ENCODE results near the gene TUT4.

The TUT4 gene

DNA sequence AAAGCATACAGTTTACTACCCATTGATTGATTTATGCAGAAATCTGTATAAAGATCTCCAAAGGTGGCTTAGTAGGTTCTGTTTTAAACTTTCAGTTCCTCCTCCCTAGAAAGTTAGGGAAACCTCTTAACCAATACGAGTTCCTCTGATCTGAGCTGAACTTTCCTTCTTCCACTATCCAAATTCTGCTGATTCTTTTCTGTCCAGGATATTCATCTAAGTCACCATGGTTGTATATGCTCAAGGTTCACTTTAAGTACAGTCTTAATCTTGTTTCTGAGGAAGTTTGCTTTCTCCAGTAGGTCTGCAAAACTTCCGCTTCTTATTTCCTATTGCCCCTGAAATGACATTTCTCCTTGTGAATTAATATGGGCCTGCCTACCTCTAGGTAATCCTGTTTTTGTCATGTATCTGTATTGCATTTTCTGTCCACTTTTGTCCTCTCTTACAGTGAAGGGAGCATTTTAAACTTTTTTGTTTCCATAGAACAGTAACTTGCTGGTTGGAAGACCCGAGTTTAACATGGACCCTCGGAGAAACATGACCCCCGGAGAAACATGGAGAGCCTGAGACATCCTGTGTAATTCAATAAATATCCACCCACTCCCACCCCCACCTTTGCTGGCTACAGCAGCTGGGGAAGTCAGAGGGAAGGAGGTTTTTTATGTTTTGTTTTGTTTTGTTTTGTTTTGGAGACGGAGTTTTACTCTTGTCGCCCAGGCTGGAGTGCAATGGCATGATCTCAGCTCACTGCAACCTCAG is 16.7 kb upstream of the TUT4 start:
- no peak for DNase-seq

GRCh38 chr1:52567943-52568342 is 15.1 kb upstream of the TUT4 start:
- no peak for DNase-seq

DNA sequence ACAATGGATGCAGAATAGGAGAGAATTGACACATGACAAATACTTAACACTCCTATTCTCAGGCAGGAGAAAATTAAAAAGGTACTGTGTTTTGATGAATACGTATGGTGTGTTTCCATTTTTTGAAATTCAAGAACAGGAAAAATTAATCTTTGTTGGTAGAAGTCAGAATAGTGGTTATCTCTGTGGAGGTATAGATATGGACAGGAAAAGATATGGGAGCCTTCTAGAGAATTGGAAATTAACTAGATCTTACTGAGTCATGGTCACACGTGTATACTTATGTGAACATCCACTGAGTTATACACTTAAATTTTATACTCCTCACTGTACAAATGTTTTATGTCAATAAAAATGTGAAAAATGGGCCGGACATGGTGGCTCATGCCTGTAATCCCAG is 9.9 kb upstream of the TUT4 start:
- DNase-seq = no peak

DNA sequence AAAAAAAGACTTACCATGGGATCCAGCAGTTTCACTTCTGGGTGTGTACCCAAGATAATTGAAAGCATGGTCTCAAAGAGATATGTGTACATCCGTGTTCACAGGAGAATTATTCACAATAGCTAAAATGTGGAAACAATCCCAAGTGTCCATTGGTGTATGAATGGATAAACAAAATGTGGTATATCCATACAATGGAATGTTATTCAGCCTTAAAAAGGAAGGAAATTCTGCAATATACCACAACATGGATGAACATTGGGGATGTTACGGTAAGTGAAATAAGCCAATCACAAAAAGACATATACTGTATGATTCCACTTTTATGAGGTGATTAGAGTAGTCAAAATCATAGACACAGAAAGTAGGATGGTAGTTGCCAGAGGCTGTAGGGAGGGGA is 7.0 kb upstream of the TUT4 start:
- no peak for DNase-seq

GRCh38 chr1:52558941-52559340 is 6.0 kb upstream of the TUT4 start:
- no peak for DNase-seq

DNA sequence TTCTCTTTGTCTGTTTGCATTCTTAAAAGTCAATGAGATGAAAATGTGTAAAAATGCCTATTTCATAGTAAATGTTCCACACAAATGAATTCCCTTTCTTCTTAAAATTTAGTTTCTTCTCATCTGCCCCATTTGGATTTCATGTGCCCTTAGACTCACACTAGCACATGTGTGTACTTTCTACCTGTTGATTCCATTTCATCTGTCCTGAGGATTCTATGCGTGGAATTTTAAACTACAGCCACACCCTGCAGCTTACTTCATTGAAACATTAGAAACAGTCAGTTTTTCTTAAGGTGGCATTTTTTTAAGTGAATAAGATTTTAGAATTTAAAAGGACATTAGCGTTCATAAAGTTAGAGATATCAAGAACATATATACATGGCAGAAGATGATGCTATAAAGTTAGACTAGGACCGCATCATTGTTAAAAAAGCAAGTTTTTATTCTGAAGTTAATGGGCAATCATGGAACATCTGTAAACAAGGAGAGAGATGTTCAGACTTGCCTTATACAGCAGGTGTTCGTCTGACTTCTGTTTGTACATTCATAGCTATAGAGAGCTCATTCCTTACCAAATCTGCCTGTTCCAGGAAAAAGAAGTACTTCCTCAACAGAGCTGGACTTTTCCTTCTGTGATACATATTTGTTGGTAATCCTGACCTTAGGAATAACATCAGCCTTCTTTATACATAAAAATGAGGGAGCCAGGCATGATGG is 3.9 kb upstream of the TUT4 start:
- no peak for DNase-seq

- no peak for DNase-seq
Measured at GRCh38 chr1:52554756-52555155, 1.9 kb upstream of the TUT4 start.

DNA sequence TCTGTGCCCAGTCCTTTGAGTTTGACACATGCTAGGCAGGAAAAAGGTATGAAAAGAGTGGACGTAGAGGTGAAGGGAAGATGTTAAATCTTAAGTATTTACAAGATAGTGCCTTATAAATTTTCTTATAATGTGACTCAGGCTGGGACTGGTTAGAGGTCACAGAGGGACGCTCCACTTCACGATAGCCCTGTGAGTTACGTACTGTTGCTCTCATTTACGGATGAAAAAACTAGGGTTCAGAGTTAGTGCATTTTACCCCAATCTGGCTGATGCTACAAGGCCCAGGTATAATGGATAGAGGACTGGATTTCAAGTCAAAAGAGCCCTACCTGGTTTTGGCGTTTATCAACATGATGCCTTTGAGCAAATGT is 1.4 kb upstream of the TUT4 start:
- DNase-seq = no peak

DNA sequence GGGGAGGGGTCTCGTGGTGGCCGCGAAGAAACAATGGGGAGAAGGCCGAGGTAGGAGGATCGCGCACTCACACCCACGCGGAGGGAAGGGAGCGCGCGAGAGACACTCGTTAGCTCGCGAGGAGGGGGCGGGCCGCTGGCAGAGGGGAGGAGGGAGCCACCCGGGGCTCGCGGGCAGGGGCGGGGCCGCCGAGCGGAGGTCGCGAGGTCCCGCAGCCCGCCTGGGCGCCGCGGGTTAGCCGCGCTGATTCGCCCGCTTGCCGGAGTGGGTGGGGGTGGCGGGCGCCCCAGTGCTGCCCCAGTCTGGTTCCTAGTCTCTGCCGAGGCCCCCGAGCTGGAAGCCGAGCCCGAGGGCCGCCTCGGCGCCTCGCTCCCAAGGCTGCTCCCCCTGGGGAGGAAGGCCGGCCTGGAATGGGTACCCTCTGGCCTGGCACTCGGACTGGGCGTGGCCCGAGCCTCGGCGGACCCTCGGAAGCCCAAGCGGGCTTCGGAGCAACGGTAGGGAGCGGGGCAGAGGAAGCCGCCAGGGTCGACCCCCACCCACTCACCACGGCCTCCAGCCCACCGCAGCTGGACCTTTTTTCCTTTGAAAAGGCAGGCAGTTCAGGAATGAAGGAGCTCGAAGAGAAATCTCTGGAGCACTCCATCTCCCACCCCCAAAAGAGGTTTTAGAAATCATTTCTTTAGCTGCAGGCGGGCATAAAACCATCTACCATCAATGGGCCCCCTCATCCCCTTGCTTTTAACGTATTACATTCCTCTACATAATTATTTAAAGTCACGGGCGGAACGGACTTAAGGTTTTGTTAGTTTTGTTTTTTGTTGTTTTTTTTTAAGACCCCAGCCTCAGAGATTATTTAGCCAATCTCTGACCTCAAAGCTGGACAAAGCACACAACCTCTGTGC is 722 bp upstream of the TUT4 start:
- DNase-seq = peak; percentile 90

DNA sequence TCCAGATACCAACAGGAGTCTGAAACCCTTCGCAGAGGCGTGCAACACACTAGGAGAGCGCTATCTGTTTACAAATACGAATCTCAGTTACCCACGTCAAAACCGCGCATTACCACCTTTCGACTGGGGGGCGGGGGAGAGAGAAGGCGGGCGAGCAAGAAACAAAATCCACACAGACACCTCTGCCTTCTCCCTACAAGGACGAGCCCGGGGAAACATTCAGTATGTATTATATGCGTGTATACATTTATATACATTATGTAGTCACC is 722 bp downstream of the TUT4 start:
- peak; percentile 72 for DNase-seq

DNA sequence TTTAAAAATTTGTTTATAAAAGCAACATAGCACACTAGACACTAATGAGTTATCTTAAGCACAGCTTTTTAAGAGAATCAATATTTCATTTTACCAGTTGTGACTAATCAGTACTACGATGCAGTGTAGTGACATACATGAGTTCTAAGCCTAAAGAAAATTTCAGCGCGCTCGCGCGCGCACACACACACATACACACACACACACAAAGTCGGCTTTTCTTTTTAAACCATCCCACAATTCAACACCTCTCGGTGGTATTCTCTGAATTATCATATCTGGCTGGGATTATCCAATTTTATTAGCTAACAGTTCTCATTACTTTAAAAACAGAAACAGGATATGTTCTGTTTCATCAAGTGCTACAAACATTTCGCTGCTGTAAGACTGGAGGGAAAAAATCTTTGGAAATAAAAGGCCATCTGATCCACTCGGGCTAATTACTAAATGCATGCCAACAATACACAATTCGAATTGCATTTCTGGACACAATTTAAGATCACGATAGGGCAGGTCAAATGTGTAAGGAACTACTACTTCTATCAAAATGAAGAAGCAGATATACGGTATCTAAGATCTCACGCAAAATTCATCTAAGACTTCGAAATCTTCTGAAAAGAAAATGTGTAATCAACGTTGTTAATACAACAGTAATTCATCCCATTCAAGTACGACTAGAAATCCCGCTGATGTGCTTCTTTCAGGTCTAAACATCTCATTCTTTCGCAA is 1.2 kb downstream of the TUT4 start:
- DNase-seq = peak; percentile 57

DNA sequence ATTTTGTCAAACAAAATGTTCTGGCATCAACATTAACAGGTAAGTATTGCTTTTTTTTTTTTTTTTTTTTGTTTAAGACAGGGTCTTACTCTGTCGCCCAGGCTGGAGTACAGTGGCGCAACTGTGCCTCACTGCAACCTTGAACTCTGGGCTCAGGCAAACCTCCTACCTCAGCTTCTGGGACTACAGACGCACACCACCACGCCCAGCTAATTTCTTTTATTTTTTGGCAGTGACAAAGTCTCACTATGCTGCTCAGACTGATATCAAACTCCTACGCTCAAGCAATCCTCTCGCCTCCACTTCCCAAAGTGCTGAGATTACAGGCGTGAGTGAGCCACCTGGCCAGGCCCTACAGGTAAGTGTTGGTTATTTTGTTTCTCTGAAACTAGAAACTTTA is 2.4 kb downstream of the TUT4 start:
- DNase-seq = no peak

- DNase-seq = no peak
Measured at GRCh38 chr1:52549267-52549666, 3.6 kb downstream of the TUT4 start.

- no peak for DNase-seq
Measured at GRCh38 chr1:52546852-52547251, 6.0 kb downstream of the TUT4 start.

GRCh38 chr1:52544665-52545525 is 8.0 kb downstream of the TUT4 start:
- no peak for DNase-seq

DNA sequence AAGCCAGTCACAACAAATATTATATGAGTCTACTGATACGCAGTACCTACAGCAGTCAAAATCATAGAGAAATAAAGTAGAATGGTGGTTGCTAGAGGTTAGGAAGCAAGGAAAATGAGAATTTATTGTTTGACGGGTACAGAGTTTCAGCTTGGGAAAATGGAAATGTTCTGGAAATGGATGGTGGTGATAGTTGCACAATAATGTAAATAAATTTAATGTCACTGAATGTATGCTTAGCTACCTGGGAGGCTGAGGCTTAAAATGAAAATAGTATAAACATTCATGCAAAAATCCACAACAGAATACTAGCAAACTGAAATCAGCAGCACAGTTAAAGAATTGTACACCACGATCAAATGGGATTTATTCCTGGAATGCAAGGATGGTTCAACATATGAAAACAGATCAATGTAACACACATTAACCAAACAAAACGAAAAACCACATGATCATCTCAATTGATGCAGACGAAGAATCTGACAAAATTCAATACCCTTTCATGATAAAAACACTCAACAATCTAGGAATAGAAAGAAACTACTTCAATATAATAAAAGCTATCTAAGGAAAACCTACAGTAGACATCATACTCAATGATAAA is 10.7 kb downstream of the TUT4 start:
- DNase-seq = no peak

DNA sequence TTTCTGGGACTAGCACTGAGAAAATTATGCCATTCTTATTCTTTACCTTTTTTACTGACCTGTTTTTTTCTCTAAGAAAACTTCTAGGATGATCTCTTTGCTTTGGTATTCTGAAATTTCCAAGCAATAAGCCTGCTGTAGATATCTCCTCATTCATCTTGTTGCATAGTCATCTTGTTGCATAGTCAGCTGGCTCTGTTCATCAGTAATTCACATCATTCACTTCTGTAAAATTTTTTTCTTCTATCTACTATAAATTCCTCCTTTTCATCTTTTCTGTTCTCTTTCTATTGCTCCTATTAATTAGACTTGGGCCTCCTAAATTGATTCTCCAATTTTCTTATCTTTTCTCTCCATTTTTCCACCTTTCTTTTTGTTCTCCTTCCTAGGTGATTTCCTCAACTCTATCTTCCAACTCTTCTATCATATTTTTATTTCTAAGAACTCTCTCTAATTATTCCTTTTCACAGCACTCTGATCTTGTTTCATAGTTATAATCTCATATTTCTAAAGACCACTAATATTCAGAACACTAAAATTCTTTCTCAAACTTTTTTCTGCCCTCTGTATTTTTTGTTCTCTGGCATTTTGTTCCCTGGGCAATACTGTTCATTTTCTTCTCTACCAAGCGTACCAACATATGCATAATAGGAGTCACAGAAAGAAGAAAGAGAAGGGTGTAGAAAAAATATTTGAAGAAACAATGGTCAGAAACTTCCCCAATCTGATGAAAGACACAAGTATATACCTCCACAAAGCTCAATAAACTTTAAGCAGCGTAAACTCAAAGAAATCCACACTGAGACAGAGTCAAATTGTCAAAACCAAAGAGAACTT is 17.7 kb downstream of the TUT4 start:
- DNase-seq = no peak

DNA sequence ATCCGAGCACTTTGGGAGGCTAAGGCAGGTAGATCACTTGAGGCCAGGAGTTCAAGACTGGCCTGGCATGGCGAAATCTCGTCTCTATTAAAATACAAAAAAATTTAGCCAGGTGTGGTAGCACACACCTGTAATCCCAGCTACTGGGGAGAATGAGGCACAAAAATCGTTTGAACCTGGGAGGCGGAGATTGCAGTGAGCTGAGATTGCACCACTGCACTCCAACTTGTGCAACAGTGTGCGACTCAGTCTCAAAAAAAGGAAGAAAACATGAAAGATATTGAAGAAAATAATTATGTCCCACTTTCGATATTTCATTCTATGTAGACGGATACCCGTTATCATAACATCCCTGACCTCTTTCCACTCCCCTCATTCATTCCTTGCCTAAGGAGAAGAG is 19.2 kb downstream of the TUT4 start:
- DNase-seq = no peak

DNA sequence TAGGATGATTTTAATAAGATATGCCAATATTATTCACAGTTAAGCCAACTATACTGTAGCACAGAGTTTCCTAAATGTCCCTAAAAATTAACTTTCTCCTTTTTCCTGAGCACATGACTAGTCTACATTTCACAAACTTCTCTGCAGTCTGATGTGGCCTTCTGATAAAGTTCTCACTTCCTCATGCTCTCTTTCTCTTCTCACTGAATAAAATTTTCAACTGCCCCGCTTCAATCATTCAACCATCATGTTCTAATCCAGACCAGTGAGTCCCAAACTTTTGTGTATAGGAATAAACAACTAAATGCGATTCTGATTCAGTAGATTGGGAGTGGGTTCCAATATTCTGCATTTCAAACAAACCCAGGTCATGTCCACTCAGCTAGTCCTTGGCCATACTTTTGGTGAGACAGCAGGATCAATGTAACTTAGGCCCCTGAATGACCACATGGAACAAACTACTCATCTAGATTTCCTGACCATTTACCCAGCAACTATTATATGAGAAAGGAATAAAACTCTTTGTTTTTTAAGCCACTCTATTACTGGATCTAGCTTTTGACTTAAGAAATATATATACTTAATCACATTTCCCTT is 20.1 kb downstream of the TUT4 start:
- no peak for DNase-seq

DNA sequence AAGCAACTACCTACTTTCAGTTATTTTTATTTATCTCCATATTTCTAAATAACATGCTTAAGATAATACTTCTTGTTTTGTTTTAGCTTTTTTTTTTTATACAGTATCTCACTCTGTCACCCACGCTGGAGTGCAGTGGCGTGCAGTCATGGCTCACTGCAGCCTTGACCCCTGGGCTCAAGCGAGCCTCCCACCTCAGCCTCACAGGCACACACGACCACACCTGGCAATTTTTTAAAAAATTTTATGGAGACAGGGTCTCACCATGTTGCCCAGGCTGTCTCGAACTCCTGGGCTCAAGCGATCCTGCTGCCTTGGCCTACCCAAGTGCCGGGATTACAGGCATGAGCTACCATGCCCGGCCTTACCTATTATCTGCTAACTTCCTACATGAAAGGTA is 20.6 kb downstream of the TUT4 start:
- no peak for DNase-seq

Data from activated T-cell treated with anti-CD3 and anti-CD28 coated beads, Interleukin-2, amount 50 U/mL, for 1 hour (primary cell).